Astrocyte (in vitro differentiated cells and primary cell): ENCODE data around the gene PFKFB1. TPM values are rescaled to one million over a fixed set of nuclear protein-coding genes. Genes with fewer than 3 reads are reported as not detected.

Experiments used
- DNase-seq: peaks from one replicate; pipeline ENCODE4 v3.0.0-alpha.2; 2010; ENCODE audit warnings: low read depth
- FAIRE-seq: peaks from 2 replicates; lab custom pipeline; 2011; peaks lifted over from hg19 to GRCh38; lab: Jason Lieb, UNC
- H2AFZ ChIP-seq: 2 replicates; pipeline ENCODE4 v1.6.0; 2012; ENCODE audit warnings: low read depth, low read length, inconsistent platforms
- H3K27ac ChIP-seq: 2 replicates; pipeline ENCODE4 v1.5.1; 2011; ENCODE audit warnings: low read depth, low read length, inconsistent platforms
- H3K27me3 ChIP-seq: 2 replicates; pipeline ENCODE4 v1.6.0; 2011; ENCODE audit warnings: low read length, inconsistent platforms; ENCODE audit not compliant: insufficient read depth
- H3K36me3 ChIP-seq: 2 replicates; pipeline ENCODE4 v1.5.1; 2011; ENCODE audit warnings: low read length, inconsistent platforms; ENCODE audit not compliant: insufficient read depth
- H3K4me1 ChIP-seq: 2 replicates; pipeline ENCODE4 v1.5.1; 2011; ENCODE audit warnings: low read length, inconsistent platforms; ENCODE audit not compliant: insufficient read depth
- H3K4me2 ChIP-seq: 2 replicates; pipeline ENCODE4 v1.6.0; 2012; ENCODE audit warnings: low read length, inconsistent platforms
- H3K4me3 ChIP-seq: 2 replicates; pipeline ENCODE4 v1.5.1; 2011; ENCODE audit warnings: low read depth, mild to moderate bottlenecking, low read length, inconsistent platforms; ENCODE audit not compliant: insufficient read depth
- H3K79me2 ChIP-seq: 2 replicates; pipeline ENCODE4 v1.6.0; 2012; ENCODE audit warnings: mild to moderate bottlenecking, low read length, inconsistent platforms; ENCODE audit not compliant: insufficient read depth
- H3K9ac ChIP-seq: 2 replicates; pipeline ENCODE4 v1.6.0; 2012; ENCODE audit warnings: mild to moderate bottlenecking, low read length, inconsistent platforms
- H3K9me3 ChIP-seq: 2 replicates; pipeline ENCODE4 v1.5.1; 2012; ENCODE audit warnings: low read depth, mild to moderate bottlenecking, low read length, inconsistent platforms; ENCODE audit not compliant: insufficient read depth
- H4K20me1 ChIP-seq: 2 replicates; pipeline ENCODE4 v1.6.0; 2012; ENCODE audit warnings: low read length, inconsistent platforms; ENCODE audit not compliant: insufficient read depth
- H3K27ac Mint-ChIP-seq: one replicate; pipeline ENCODE4 v1.8.0; 2021; ENCODE audit warnings: mild to moderate bottlenecking, mixed read lengths; ENCODE audit not compliant: unreplicated experiment
- H3K27me3 Mint-ChIP-seq: one replicate; pipeline ENCODE4 v1.8.0; 2021; ENCODE audit warnings: low read depth, mixed read lengths; ENCODE audit not compliant: unreplicated experiment
- H3K36me3 Mint-ChIP-seq: one replicate; pipeline ENCODE4 v1.8.0; 2021; ENCODE audit warnings: low read depth, mixed read lengths; ENCODE audit not compliant: unreplicated experiment
- H3K4me1 Mint-ChIP-seq: one replicate; pipeline ENCODE4 v1.8.0; 2021; ENCODE audit warnings: low read depth, mixed read lengths; ENCODE audit not compliant: unreplicated experiment
- H3K4me3 Mint-ChIP-seq: one replicate; pipeline ENCODE4 v1.8.0; 2021; ENCODE audit warnings: mild to moderate bottlenecking, moderate library complexity, mixed read lengths; ENCODE audit not compliant: unreplicated experiment
- H3K9me3 Mint-ChIP-seq: one replicate; pipeline ENCODE4 v1.8.0; 2021; ENCODE audit warnings: mild to moderate bottlenecking, mixed read lengths; ENCODE audit not compliant: unreplicated experiment
- CTCF ChIP-seq: IDR thresholded peaks from 2 replicates; pipeline ENCODE4 v1.5.1; 2011; ENCODE audit warnings: low read depth, mild to moderate bottlenecking, inconsistent platforms, low read length, moderate library complexity; ENCODE audit not compliant: insufficient read depth
- EZH2 ChIP-seq: IDR thresholded peaks from 2 replicates; pipeline ENCODE4 v1.6.1; 2012; ENCODE audit warnings: mild to moderate bottlenecking, low read length, inconsistent platforms; ENCODE audit not compliant: insufficient read depth
- total RNA-seq: library from RNA; stranded (reverse); gene quantifications from 2 replicates; pipeline ENCODE4 v1.2.1, GENCODE V29; 2021

Gene PFKFB1
- total RNA-seq, 1 donor from 2014 or later: 0.34 TPM

GRCh38 chrX:54934058-54934457 is 59.9 kb downstream of the PFKFB1 start:
- Mint-ChIP-seq H3K36me3 (peaks cover 8% of the 10 kb centered on the region), H3K9me3 (no peaks in the 10 kb centered on the region), H3K4me3 (no peak overlapping the region), H3K4me1 (no peaks in the 10 kb centered on the region), H3K27me3 (peaks cover 3% of the 10 kb centered on the region), H3K27ac (no peak overlapping the region)
- Histone ChIP-seq H3K4me3 (no peak overlapping the region), H3K79me2 (no peaks in the 10 kb centered on the region), H3K9me3 (no peaks in the 10 kb centered on the region), H3K27me3 (no peaks in the 10 kb centered on the region), H3K9ac (no peak overlapping the region), H3K36me3 (no peaks in the 10 kb centered on the region), H3K27ac (no peak overlapping the region), H4K20me1 (no peaks in the 10 kb centered on the region), H2AFZ (no peak overlapping the region), H3K4me2 (no peak overlapping the region), H3K4me1 (no peaks in the 10 kb centered on the region)
- TF ChIP-seq CTCF (no peak), EZH2 (no peak)
- DNase-seq (no peak), FAIRE-seq (peak; percentile 23)

- Mint-ChIP-seq H3K27me3 (no peaks in the 10 kb centered on the region), H3K9me3 (no peaks in the 10 kb centered on the region), H3K4me3 (no peak overlapping the region), H3K36me3 (peaks cover 8% of the 10 kb centered on the region), H3K4me1 (no peaks in the 10 kb centered on the region), H3K27ac (no peak overlapping the region)
- H4K20me1 ChIP-seq: no peaks in the 10 kb centered on the region
- DNase-seq (no peak), FAIRE-seq (peak; percentile 23)
- H3K9ac ChIP-seq: no peak overlapping the region
- H3K79me2 ChIP-seq: no peaks in the 10 kb centered on the region
- H3K36me3 ChIP-seq: peaks cover 2% of the 10 kb centered on the region
- H3K27me3 ChIP-seq: no peaks in the 10 kb centered on the region
- TF ChIP-seq CTCF (no peak), EZH2 (no peak)
- H3K4me3 ChIP-seq: no peak overlapping the region
- no peaks in the 10 kb centered on the region for H3K4me1 ChIP-seq
- H2AFZ ChIP-seq: no peak overlapping the region
- H3K9me3 ChIP-seq: no peaks in the 10 kb centered on the region
- H3K27ac ChIP-seq: no peak overlapping the region
- H3K4me2 ChIP-seq: no peak overlapping the region
Observed at GRCh38 chrX:54933150-54933826, 60.7 kb downstream of the PFKFB1 start.

- Histone ChIP-seq H3K27me3 (no peaks in the 10 kb centered on the region), H3K4me1 (no peaks in the 10 kb centered on the region), H3K79me2 (no peaks in the 10 kb centered on the region), H3K9me3 (no peaks in the 10 kb centered on the region), H2AFZ (no peak overlapping the region), H3K36me3 (peaks cover 2% of the 10 kb centered on the region), H3K4me3 (no peak overlapping the region), H3K27ac (no peak overlapping the region), H4K20me1 (no peaks in the 10 kb centered on the region), H3K4me2 (no peak overlapping the region), H3K9ac (no peak overlapping the region)
- DNase-seq (no peak), FAIRE-seq (peak; percentile 79)
- H3K4me1 Mint-ChIP-seq: no peaks in the 10 kb centered on the region
- no peak overlapping the region for H3K4me3 Mint-ChIP-seq
- peaks cover 10% of the 10 kb centered on the region for H3K36me3 Mint-ChIP-seq
- H3K27ac Mint-ChIP-seq: no peak overlapping the region
- no peaks in the 10 kb centered on the region for H3K9me3 Mint-ChIP-seq
- TF ChIP-seq CTCF: no peak
- no peak for TF ChIP-seq EZH2
- no peaks in the 10 kb centered on the region for H3K27me3 Mint-ChIP-seq
Observed at GRCh38 chrX:54931107-54931506, 62.9 kb downstream of the PFKFB1 start.
